GM12891 (cell line): ENCODE data around the gene WDR90.

ENCODE experiments used
- POLR2A ChIP-seq: IDR thresholded peaks from 2 replicates; pipeline ENCODE4 v1.6.1; 2011; ENCODE audit warnings: low read depth, low read length, control low read depth
- SPI1 ChIP-seq: IDR thresholded peaks from 2 replicates; pipeline ENCODE4 v1.6.1; 2011; ENCODE audit warnings: low read depth, low read length, control low read depth
- TAF1 ChIP-seq: IDR thresholded peaks from 2 replicates; pipeline ENCODE4 v1.6.1; 2011; ENCODE audit warnings: low read depth, low read length, control low read depth

DNA sequence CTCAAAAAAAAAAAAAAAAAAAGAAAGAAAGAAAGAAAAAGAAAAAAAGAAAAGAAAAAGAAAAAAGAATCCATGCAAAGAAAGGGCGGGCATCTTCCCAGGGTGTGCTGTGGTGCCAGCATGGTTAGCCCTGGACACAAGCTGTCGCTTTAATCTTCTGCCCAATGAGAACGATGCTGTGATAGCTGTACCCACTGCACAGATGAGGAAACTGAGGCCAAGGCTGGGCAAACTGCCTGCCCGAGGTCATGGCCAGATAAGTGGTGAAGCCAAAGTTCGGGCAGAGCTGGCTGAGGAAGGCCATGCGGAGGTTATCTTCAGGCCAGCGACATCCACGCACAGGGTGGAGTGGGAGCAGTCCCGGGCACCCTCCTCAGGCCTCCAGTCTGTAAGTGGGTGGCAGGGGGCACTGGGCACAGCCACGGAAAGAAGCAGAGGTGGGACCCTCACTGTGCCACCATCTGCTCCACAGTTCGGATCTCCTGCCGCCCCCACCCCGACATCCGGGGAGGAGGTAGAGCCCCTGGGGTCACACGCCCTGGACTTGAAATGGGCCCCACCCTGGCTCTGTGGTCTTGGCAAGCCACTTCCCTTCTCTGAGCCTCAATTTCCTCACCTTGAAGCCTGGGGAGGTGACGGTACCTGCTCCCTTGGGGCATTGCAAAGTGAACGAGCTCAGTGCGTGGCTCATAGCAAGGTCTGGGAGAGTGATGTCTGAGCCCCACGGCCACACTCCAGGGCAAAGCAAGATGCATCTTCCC lies 49.9 kb downstream of the WDR90 start:
- no peak for TF ChIP-seq SPI1
- no peak for TF ChIP-seq TAF1
- no peak for TF ChIP-seq POLR2A
